OCI-LY3 (cell line): Measurements from ENCODE around the gene PSMA2.

Experiments
- EZH2phosphoT487 ChIP-seq: fragments of 200-600 bp; shearing (Covaris generic); IDR thresholded peaks from 2 replicates; pipeline ENCODE4 v1.6.1; 2018; ENCODE audit warnings: antibody characterized with exemption, mixed run types, low read depth
- TF ChIP-seq, protein P1 (sequence below): fragments of 200-600, 300-600 bp; sonication (generic); IDR thresholded peaks from 2 replicates; pipeline ENCODE4 v1.5.1; 2014; ENCODE audit warnings: antibody characterized with exemption, low read length, low read depth

DNA sequence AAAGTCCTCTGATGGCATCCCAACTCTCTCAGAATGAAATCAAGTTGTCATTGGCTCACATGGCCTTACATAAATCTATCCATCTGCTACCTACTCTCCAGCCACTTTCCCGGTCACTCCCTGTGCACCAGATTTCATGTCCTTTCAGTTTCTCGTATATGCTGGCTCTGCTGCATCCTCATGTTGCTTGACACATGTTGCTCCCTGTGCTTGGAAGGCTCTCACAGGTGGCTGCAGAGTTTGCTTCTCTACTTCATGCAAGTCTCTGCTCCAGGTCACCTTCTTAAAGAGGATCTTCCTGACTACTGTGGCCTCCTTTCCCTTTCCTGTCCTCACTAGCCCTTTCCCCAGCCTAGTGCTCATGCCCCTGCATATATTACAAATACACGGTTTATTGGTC is 48.5 kb upstream of the PSMA2 start:
- TF ChIP-seq, protein P1, sequence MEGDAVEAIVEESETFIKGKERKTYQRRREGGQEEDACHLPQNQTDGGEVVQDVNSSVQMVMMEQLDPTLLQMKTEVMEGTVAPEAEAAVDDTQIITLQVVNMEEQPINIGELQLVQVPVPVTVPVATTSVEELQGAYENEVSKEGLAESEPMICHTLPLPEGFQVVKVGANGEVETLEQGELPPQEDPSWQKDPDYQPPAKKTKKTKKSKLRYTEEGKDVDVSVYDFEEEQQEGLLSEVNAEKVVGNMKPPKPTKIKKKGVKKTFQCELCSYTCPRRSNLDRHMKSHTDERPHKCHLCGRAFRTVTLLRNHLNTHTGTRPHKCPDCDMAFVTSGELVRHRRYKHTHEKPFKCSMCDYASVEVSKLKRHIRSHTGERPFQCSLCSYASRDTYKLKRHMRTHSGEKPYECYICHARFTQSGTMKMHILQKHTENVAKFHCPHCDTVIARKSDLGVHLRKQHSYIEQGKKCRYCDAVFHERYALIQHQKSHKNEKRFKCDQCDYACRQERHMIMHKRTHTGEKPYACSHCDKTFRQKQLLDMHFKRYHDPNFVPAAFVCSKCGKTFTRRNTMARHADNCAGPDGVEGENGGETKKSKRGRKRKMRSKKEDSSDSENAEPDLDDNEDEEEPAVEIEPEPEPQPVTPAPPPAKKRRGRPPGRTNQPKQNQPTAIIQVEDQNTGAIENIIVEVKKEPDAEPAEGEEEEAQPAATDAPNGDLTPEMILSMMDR = no peak
- no peak for TF ChIP-seq EZH2phosphoT487
